ENCODE measurements around the gene CRAT.

Gene CRAT

GRCh38 chr9:129058965-129059795, 51.4 kb downstream of the CRAT start:
- WGBS, result 92% methylated on average over 21 of the region's 21 CpGs
- Histone ChIP-seq H3K27ac (ENCODE audit: low read depth, low read length) (no peak overlapping the region), H3K27me3 (ENCODE audit: insufficient read depth, low read length) (no peaks in the 10 kb centered on the region), H3K4me1 (ENCODE audit: insufficient read depth, low read length) (no peaks in the 10 kb centered on the region), H3K9ac (ENCODE audit: low read depth, low read length) (no peak overlapping the region), H3K9me3 (ENCODE audit: insufficient read depth, low read depth, low read length) (no peaks in the 10 kb centered on the region), H3K4me3 (ENCODE audit: low read length) (no peak overlapping the region), H3K36me3 (ENCODE audit: insufficient read depth, low read length) (peaks cover 56% of the 10 kb centered on the region)

- no peak overlapping the region for H3K27ac ChIP-seq (ENCODE audit: low read depth, low read length)
- no peak overlapping the region for H3K9ac ChIP-seq (ENCODE audit: low read depth, low read length)
- peaks cover 39% of the 10 kb centered on the region for H3K36me3 ChIP-seq (ENCODE audit: insufficient read depth, low read length)
- no peaks in the 10 kb centered on the region for H3K9me3 ChIP-seq (ENCODE audit: insufficient read depth, low read depth, low read length)
- H3K4me3 ChIP-seq (ENCODE audit: low read length), result no peak overlapping the region
- H3K4me1 ChIP-seq (ENCODE audit: insufficient read depth, low read length), result no peaks in the 10 kb centered on the region
- no peaks in the 10 kb centered on the region for H3K27me3 ChIP-seq (ENCODE audit: insufficient read depth, low read length)
- WGBS, result 95% methylated on average over 5 of the region's 5 CpGs
Observed at GRCh38 chr9:129054163-129054851, 56.3 kb downstream of the CRAT start.

GRCh38 chr9:129053020-129053419, 57.6 kb downstream of the CRAT start:
- Histone ChIP-seq H3K4me1 (ENCODE audit: insufficient read depth, low read length) (no peaks in the 10 kb centered on the region), H3K9me3 (ENCODE audit: insufficient read depth, low read depth, low read length) (no peaks in the 10 kb centered on the region), H3K4me3 (ENCODE audit: low read length) (no peak overlapping the region), H3K27me3 (ENCODE audit: insufficient read depth, low read length) (no peaks in the 10 kb centered on the region), H3K27ac (ENCODE audit: low read depth, low read length) (no peak overlapping the region), H3K9ac (ENCODE audit: low read depth, low read length) (no peak overlapping the region), H3K36me3 (ENCODE audit: insufficient read depth, low read length) (peaks cover 43% of the 10 kb centered on the region)
- WGBS, result 95% methylated on average over 6 of the region's 6 CpGs

GRCh38 chr9:129052592-129052991, 58.0 kb downstream of the CRAT start:
- no peaks in the 10 kb centered on the region for H3K9me3 ChIP-seq (ENCODE audit: insufficient read depth, low read depth, low read length)
- WGBS, result 89% methylated on average over 7 of the region's 8 CpGs
- H3K27me3 ChIP-seq (ENCODE audit: insufficient read depth, low read length), result no peaks in the 10 kb centered on the region
- no peaks in the 10 kb centered on the region for H3K4me1 ChIP-seq (ENCODE audit: insufficient read depth, low read length)
- no peak overlapping the region for H3K27ac ChIP-seq (ENCODE audit: low read depth, low read length)
- no peak overlapping the region for H3K4me3 ChIP-seq (ENCODE audit: low read length)
- H3K9ac ChIP-seq (ENCODE audit: low read depth, low read length), result no peak overlapping the region
- peaks cover 47% of the 10 kb centered on the region for H3K36me3 ChIP-seq (ENCODE audit: insufficient read depth, low read length)
